Adipocyte (in vitro differentiated cells): Measurements from ENCODE around the gene SCAMP3.

ENCODE experiments used
- DNase-seq: peaks from one replicate; pipeline ENCODE4 v3.0.0-alpha.2; 2015; ENCODE audit warnings: low read depth
- H3K27me3 ChIP-seq: replicated peaks from 2 replicates; pipeline ENCODE4 v1.7.0; 2013; ENCODE audit warnings: mild to moderate bottlenecking, low read length, moderate library complexity; ENCODE audit not compliant: control insufficient read depth, insufficient read depth
- H3K36me3 ChIP-seq: 2 replicates; pipeline ENCODE4 v1.7.0; 2013; ENCODE audit warnings: low read length, mild to moderate bottlenecking, moderate library complexity; ENCODE audit not compliant: control insufficient read depth, insufficient read depth, severe bottlenecking
- H3K4me1 ChIP-seq: 2 replicates; pipeline ENCODE4 v1.7.0; 2013; ENCODE audit warnings: mild to moderate bottlenecking, low read length, moderate library complexity; ENCODE audit not compliant: control insufficient read depth, insufficient read depth
- H3K4me3 ChIP-seq: 2 replicates; pipeline ENCODE4 v1.7.0; 2013; ENCODE audit warnings: mild to moderate bottlenecking, low read length, moderate library complexity
- H3K9ac ChIP-seq: 2 replicates; pipeline ENCODE4 v1.7.0; 2013; ENCODE audit warnings: mild to moderate bottlenecking, low read length, moderate library complexity
- H3K9me3 ChIP-seq: 2 replicates; pipeline ENCODE4 v1.7.0; 2013; ENCODE audit warnings: mild to moderate bottlenecking, low read length, moderate library complexity; ENCODE audit not compliant: control insufficient read depth

SCAMP3 gene

DNA sequence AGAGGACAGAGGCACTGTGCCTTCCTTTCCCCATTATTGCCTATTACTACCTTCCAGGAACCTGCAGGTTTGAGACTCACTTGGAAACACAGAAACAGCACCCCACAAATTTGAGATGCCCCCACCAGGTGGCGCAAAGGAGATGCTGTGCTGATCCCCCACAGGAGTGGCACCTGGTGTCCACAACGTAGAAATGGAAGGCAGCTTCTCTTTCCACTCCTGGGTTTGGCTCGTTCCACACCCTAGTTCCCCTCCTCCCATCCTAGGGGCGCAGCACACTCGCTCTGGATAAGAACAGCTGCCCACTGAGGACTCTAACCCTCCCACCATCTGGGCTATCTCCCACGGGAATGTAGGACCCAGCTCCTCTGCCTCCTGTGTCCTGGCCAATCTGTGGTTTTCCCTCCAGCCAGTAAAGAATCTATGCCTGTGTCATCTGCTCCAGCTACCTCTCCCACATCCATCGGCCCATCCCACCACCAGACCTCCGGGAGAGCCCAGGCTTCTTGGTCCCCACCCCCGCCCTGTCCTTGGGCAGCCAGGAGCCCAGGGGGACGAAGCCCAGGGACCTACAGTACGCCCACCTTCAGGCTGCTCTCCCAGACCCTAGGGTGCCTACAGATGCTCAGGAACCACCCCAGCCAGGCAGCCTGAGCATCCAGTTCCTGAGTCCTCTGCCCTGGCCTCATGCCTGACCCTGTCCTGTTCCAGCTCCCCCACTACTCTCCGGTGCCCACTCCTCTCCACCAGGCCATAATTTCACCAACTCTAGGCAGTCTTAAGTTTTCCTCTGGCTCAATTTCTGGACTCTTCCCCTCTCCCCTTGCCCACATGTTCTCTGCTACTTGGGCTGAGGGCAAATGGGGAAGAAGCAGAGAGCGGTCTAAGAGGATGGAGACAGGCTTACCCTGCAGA lies 55.0 kb downstream of the SCAMP3 start:
- peak; percentile 92 for DNase-seq
- peaks cover 9% of the 10 kb centered on the region for H3K36me3 ChIP-seq
- no peaks in the 10 kb centered on the region for H3K27me3 ChIP-seq
- peak overlapping the region; percentile 97 for H3K9ac ChIP-seq
- H3K4me1 ChIP-seq: peaks cover 23% of the 10 kb centered on the region
- peak overlapping the region; percentile 99 for H3K4me3 ChIP-seq
- no peaks in the 10 kb centered on the region for H3K9me3 ChIP-seq
